T47D (cell line): ENCODE data around the gene LMBR1.

Experiments used
- DNase-seq, 2 experiments: peaks; one replicate each; pipeline versions ENCODE4 v3.0.0 to v3.0.0-alpha.2; 2011 to 2012; ENCODE audit warnings: low read depth in 1 of 2, low spot score in 1 of 2
- JUND ChIP-seq: IDR thresholded peaks from 2 replicates; pipeline ENCODE4 v1.6.1; 2012; ENCODE audit warnings: low read depth
- in situ Hi-C: cut with HindIII; loops from 2 replicates; pipeline ENCODE4 v1.10.0; 2016; ENCODE audit warnings: low sequenced_read_pairs, low pct_unique_long_range_greater_than_20kb

Gene LMBR1

GRCh38 chr7:156634117-156634516, 258.9 kb downstream of the LMBR1 start:
- no peak for TF ChIP-seq JUND
- in situ Hi-C loops: no loop called here
- no peak for DNase-seq

DNA sequence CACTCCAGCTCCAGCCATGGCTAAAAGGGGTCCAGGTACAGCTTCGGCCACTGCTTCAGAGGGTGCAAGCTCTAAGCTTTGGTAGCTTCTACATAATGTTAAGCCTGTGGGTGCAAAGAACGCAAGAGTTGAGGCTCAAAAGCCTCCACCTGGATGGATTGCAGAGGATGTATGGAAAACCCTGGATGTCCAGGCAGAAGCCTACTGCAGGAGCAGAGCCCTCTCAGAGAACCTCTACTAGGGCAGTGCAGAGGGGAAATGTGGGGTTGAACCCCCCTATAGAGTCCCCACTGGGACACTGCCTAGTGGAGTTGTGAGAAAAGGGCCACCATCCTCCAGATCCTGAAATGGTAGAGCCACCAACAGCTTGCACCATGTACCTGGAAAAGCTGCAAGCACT, 263.1 kb downstream of the LMBR1 start:
- TF ChIP-seq JUND: no peak
- in situ Hi-C loops: no loop called here
- no peak for DNase-seq

DNA sequence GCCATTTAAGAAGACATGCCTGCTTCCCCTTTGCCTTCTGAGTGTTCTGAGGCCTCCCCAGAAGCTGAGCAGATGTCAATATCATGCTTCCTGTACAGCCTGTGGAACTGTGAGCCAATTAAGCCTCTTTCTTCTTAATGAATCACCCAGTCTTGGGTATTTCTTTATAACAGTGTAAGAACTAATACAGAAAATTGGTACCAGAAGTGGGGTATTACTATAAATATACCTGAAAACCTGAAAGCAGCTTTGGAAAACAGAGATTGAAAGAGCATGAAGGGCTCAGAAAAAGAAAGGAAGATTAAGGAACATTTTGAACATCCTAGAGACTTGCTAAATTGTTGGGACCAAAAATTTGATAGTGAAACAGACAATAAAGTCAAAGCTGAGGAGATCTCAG, 264.4 kb downstream of the LMBR1 start:
- in situ Hi-C loops: no loop called here
- no peak for TF ChIP-seq JUND

More for the DNA sequence above, 264.4 kb downstream of the LMBR1 start:
- no peak for DNase-seq
